HG03103 (cell line): ENCODE results near the gene RPTOR.
"Not testable (repeated sequence)": the region's sequence is repeated elsewhere in the genome, so short reads cannot be mapped to it uniquely, and the experiment has no call there.

Experiments
- ATAC-seq: cut with Tn5 transposase; IDR thresholded peaks from one replicate; pipeline ENCODE4 v1.9.1; 2021; ENCODE audit warnings: low read depth; ENCODE audit not compliant: unreplicated experiment

The RPTOR gene

DNA sequence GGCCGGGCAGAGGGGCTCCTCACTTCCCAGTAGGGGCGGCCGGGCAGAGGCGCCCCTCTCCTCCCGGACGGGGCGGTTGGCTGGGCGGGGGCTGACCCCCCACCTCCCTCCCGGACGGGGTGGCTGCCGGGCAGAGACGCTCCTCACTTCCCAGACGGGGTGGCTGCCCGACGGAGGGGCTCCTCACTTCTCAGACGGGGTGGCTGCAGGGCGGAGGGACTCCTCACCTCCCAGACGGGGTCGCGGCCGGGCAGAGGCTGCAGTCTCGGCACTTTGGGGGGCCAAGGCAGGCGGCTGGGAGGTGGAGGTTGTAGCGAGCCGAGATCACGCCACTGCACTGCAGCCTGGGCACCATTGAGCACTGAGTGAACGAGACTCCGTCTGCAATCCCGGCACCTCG is 7.3 kb upstream of the RPTOR start:
- not testable (repeated sequence) for ATAC-seq

DNA sequence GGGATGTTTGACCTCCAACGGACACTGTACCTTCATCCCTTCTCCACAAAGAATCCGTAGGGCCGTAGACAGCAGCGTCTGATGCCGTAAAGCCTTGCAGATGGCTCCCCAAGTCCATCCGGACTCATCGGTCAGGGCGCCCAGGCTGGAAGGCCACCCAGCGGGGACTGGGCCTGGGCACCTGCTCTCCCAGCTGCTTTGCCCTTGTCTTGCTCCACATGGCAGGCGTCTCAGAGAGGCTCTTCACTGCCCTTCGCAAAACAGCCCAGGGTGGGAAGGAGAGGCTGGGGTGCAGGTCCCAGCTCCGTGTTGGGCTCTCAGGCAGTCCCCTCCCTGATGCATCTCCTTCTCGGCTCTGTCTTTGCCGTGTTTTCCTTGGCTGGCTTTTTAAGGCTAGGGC is 6.2 kb upstream of the RPTOR start:
- no peak for ATAC-seq

DNA sequence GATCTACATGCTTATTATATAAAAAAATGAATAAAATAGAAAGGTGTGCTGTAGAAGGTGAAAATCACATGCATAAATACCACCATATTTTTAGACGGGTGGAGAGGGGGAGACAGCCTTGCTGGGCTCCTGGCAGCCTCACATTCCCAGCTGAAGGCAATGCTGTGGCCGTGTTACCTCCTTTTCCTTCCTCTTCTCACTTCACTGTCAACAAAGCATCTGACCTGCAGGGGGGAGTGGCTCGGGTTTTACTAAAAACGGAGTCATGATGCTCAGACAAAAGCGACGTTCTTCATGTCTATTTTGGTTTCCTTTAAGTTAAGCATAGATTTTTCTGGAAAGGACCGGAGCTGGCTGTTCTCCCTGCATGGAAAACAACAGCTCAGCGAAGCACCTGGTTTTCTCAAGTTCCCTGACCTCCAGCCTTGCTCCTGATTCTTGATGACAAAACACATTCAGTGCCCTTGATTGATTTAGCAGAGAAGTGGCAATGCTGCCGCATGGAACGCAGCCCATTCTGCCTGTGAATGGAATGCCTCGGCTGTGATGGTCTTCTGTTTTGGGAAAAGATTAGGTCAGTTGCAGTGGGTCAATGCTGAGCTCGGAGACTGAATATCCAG is 5.5 kb upstream of the RPTOR start:
- no peak for ATAC-seq

DNA sequence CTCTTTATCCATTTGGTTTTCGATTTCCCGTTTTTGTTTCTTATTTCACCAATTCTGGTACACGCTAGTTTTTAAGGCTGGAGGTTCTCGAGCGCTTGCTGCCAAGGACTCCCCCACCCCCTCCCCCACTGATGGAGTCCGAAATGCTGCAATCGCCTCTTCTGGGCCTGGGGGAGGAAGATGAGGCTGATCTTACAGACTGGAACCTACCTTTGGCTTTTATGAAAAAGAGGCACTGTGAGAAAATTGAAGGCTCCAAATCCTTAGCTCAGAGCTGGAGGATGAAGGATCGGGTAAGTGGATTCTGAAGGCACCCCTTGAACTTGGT is 825 bp downstream of the RPTOR start:
- no peak for ATAC-seq

DNA sequence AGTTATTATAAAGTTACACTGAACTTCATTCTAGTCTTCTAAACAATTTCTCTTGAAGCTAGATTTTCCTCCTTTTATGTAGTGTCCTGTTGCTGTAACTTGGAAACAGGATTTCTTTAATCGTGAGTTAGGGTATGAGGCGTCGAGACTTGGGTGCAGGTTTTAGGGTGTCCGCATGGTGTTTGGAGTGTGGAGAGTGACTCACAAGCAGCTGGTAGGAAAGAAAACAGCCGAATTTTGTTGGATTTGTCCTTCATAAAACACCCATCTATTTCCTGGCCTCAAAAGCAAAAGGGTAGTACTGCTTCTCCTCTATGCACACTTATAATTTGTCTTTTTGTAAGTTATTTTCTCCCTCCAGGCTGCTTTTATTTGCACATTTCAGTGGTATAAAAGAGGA is 1.6 kb downstream of the RPTOR start:
- ATAC-seq: no peak

DNA sequence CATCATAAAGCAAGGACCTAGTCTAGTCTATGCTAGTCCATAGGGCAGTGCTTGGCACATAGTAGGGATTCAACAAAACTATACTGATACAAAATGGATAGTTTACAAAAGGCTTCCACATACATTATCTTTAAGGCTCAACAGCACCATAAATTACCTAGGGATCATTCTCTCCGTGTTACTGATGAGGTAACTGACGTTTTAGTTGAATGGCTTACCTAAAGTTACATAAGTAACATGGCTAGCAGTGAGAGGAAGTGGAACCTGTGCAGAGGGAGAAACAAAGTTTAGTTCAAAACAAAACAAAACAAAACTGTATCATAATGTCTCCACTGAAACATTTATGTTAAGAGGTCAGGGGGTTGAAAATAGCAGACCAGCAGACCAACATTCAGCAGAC is 7.9 kb downstream of the RPTOR start:
- no peak for ATAC-seq

DNA sequence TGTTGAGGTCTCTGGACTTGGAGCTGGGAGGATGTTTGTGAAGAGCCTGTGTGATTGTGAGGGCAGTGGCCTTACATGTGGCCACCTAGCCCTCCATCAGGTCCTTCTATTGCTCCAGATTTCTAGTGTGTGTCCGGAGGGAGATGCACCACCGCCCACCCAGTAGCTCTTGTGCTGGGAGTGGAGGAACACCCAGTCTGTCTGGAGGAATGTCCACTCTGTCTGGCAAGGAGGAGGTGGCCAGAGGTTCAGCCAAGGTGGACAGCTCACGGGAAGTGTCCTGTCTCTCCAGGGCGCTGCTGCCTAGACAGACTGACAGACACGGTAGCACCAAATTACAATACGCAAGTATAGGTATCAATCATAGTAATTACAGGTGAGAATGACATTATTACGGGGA is 10.6 kb downstream of the RPTOR start:
- ATAC-seq: no peak

DNA sequence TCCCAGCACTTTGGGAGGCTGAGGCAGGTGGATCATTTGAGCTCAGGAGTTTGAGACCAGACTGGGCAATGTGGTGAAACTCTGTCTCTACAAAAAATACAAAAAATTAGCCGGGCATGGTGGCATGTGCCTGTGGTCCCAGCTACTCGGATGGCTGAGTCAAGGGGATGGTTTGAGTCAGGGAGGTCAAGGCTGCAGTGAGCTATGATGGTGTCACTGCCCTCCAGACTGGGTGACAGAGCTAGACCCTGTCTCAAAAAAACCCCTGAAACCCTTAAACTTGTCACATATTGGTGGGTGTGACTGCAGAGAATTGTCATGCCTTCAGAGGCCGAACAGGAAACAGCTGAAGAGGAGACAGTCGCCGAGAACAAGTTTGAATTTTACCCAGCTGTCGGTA is 13.4 kb downstream of the RPTOR start:
- ATAC-seq: no peak

DNA sequence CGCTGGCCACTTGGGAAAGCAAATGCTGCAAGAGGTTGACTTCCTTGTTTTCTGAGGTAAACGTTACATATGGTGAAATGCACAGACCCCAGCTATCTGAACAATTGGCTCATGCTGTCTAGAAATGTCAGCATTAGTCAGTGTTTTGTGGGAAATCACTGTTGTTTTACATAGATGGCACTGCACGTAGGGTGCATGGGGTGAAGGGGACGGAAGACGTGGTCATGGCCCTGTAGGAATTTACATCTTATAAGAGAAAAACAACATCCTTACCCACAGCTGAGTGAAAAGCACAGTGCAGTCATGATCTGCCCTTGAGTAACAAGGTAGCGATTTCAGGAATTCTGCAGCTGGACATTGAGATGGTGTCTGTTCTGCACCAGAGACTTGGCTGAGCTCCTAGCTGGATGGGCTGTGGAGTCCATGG is 15.2 kb downstream of the RPTOR start:
- ATAC-seq: no peak

DNA sequence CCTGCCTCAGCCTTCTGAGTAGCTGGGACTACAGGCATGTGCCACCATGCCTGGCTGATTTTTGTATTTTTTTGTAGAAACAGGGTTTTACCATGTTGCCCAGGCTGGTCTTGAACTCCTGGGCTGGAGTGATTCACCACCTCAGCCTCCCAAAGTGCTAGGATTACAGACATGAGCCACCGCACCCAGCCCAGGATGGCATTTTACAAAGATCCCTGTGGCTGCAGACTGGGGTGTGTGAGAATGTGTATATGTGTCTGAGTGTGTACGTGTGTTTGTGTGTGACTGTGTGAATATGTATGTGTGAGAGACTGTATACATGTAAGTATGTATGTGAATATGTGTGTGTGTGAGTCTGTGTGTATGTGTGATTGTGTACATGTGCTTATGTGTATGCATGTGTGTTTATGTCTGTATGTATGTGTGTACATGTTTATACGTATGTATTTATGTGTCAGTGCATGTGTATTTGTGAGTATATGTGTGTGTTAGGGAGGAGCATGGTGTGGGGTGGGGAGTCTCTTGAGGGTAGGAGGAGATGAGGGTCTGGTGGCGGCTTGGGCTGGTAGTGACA is 17.0 kb downstream of the RPTOR start:
- no peak for ATAC-seq

DNA sequence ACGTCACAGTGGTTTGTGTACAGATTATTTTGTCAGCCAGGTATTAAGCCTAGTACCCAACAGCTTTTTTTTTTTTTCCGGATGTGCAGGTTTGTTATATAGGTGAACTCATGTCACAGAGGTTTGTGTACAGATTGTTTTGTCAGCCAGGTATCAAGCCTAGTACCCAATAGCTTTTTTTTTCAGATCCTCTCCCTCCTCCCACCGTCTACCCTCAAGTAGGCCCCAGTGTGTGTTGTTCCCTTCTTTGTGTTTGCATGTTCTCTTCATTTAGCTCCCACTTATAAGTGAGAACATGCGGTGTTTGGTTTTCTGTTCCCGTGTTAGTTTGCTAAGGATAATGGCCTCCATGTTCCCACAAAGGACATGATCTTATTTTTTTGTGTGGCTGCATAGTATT is 19.9 kb downstream of the RPTOR start:
- no peak for ATAC-seq

DNA sequence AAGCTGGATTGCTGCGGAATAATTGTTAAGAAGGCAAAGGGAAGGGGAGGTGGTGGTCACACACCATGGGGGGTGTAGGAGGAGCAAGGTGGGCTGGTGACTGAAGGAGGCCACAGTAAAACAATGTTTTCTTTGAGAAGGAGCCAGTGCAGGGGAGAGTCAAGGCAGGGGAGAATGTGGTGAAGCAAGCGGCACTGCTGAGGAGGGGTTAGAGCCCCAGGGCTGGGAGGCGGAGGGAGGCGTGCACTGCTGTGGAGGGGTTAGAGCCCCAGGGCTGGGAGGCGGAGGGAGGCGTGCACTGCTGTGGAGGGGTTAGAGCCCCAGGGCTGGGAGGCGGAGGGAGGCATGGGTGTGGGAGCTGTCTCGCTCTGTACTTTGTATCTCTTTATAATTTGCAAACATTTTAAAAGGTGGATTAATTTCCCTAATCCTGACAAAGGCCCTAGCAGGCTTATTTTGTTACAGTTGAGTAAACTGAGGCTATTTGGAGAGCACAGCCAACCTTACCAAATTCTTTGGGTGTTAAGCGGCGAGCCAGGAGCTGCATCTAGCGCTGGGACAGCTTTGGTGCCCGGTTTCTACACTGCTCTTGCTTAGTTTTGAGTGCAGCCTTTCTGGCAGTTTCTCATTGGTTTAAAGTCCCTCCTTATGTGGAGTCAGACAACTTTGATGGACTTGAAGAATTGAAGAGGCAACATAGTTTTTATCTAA is 20.9 kb downstream of the RPTOR start:
- ATAC-seq: no peak

DNA sequence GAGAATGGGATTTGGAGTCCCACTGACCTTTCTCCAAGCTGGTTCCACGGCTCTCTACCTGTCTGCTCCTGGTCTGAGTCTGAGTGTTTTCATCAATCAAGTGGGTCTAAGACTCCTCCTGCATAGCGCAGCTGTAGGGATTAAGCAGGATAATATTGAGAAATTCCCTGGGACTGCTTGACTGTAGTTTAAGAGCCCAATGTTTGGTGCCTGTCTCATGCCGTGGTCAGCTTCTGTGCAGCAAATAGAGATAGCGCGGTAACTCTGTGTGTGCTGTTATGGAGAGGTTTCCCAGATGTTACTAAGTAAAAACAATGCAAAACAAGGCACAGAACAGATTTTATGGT is 21.4 kb downstream of the RPTOR start:
- no peak for ATAC-seq

DNA sequence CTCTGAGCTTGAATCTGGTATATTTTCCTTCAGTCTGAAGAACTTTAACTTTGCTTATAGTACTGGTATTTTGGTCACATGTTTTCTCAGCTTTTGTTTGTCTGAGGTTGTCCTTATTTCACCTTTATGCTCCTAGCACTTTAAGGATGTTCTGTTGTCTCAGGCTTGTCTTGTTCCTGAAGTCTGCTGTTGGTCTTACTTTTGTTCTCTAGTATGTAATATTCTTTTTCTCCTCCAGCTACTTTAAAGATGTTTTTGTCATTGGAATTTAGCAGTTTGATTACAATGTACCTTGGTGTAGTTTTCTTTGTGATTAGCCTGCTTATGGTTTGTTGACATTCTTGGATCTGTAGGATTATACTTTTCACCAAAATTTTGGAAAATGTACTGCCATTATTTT is 23.6 kb downstream of the RPTOR start:
- ATAC-seq: no peak

DNA sequence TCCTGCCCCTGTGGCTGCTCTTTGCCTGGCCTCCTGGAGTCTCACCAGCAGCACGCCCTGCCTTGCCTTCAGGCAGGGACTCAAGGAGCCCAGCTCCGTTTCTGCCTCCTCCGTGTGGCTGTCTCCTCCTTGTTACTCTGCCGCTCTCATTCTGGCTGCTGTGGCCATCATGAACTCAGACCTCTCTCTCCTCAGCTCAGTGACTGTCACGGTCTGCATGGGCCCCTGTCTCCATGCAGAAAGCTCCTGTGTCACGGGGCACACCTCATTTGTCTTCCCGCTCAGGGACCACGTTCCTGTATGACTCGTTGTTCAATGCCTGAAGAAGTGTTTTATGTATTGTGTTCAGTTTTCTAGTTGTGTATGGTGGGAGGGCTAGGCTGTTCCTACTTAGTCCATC is 25.3 kb downstream of the RPTOR start:
- ATAC-seq: no peak

DNA sequence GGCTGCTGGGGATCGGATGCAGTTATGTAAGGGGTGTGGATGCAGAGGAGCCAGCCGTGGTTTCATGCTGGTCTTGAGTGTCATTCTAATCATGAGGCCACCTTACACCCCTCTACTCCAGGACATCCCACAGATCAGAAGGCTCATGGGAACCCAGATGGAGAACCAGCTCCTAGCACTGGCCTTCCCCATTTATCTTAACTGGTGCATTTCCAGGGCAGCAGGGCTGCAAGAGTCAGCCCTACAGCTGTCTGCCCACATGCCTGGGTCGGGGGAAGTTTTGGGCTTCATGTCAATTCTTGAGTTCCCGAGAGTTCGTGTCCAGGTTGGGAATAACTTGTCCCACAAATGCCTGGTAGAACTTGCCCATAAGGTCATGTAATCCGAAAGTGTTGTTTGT is 29.1 kb downstream of the RPTOR start:
- no peak for ATAC-seq

DNA sequence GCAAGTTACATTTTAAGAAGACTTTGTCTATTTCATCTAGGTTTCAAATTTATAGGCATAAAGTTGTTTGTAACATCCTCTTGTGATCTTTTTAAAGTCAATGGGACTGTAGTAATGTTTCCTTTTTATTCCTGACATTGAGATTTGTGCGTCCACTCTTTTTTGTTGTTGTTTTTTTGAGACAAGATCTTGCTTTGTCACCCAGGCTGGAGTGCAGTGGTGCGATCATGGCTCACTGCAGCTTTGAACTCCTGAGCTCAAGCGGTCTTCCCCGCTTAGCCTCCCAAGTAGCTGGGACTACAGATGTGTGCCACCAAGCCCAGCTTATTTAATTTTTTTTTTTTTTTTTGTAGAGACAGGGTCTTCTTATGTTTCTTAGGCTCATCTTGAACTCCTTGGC is 29.9 kb downstream of the RPTOR start:
- ATAC-seq: no peak

DNA sequence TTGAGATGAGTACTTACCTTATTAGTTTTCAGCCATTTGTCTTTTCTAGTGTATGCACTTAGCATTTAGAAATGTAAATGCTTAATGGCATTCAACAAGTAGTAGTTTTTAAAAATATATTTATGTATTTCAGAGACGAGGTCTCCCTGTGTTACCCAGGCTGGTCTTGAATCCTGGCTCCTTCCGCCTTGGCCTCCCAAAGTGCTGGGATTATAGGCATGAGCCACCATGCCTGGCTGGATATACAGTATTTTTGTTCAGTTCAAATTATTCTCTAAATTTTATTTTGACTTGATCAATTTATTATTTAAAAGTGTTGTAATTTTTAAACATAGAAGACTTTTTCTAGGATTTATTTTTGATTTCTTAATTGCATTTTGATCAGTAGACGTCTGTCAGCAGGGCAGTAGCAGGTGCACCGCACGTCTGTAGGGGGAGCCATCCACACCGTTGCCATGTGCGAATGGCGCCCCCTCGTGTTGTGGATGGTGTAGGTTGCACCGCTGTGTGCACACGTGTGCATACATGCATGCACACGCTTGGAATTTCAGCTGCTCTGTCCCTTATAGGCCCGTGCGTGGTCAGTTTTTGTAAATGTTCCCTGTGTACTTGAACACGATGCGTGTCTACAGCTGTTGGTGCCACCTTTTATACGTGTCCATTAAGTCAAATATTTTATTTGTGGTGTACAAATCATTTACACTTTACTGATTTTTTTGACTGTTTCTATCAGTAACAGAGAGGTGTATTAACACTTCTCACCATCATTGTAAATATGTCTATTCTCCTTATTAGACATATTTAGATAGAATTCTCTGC is 30.6 kb downstream of the RPTOR start:
- no peak for ATAC-seq

DNA sequence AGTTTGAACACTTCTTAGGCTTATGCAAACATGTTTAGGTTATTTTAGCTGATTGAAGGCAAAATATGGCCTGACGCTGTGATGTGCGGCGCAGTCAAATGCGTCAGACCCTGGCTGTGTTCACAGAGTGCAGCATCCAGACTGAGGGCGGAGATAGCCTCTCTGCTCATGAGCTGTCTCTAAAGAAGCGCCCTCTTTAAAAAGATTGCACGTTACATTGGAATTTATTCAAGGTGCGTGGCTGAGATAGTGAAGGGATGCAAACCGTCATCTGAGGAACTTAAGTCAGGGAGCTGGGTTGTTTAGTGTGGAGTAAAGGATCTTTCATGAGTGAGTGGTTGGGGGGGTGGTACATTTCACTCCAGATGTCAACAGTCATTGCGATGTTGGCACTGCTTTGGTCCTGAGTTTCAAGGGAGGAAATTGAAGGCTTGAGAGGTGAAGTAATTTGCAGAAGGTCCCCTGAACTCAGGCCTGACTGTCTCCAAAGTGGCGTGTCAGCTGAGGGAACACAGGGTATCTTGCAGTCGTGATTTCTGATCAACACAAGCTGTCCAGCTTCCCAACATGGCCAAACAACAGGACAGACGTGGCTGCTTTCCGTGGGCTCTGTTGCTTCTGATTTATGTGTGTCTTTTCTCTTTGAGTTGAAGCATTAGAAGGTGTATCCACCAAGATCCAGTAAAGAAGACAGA is 33.4 kb downstream of the RPTOR start:
- no peak for ATAC-seq

DNA sequence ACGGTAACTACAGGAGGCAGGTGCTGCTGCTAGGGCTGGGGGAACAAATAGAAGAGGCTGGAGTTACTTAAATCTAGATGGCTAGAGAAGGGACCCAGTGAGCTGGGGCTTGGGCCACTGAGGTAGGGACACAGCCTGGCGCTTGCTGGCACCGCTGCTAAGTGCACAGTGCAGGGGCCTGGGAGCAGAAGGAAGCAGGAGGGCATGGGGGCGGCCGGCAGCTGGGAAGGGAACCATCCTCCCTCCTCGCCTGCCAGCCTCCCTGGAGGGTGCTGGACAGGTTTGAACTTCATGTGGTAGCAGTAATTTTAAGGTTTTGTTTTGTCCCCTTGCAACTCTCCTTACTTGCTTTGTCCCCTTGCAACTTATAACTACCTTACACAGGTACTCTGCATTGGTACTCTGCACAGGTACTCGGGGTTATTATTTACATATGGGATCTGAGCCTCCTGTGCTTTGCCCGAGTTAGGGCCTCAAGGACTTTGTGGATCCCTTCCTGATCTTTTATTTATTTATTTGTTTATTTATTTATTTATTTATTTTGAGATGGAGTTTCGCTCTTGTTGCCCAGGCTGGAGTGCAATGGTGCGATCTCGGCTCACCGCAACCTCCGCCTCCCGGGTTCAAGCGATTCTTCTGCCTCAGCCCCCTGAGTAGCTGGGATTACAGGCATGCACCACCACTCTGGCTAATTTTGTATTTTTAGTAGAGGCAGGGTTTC is 34.2 kb downstream of the RPTOR start:
- ATAC-seq: not testable (repeated sequence)
